HK-2 (cell line): Measurements from ENCODE around the gene NBEAL1.
A peak's percentile ranks its signal among the peaks of the same experiment; 100 is the strongest.
"Not testable (repeated sequence)": the region's sequence is repeated elsewhere in the genome, so short reads cannot be mapped to it uniquely, and the experiment has no call there.

Experiments
- DNase-seq: peaks from one replicate; pipeline ENCODE4 v3.0.0-alpha.2; 2018; ENCODE audit not compliant: unreplicated experiment

Gene NBEAL1

GRCh38 chr2:203225423-203226039 is 210.9 kb downstream of the NBEAL1 start:
- peak; percentile 22 for DNase-seq

- DNase-seq, result not testable (repeated sequence)
Observed at GRCh38 chr2:203229674-203230073, 215.0 kb downstream of the NBEAL1 start.

- DNase-seq, result no peak
Observed at GRCh38 chr2:203237346-203238238, 222.9 kb downstream of the NBEAL1 start.

- DNase-seq, result peak; percentile 7
Observed at GRCh38 chr2:203238292-203238703, 223.6 kb downstream of the NBEAL1 start.

GRCh38 chr2:203238704-203239526 is 224.2 kb downstream of the NBEAL1 start, which contains the start of gene CYP20A1:
Gene CYP20A1, plus strand, starts transcription at chr2:203239018. Its CDS starts 45 bp downstream, at chr2:203239063.
- peak; percentile 96 for DNase-seq

- DNase-seq, result no peak
Observed at GRCh38 chr2:203240491-203240890, 225.8 kb downstream of the NBEAL1 start.

DNA sequence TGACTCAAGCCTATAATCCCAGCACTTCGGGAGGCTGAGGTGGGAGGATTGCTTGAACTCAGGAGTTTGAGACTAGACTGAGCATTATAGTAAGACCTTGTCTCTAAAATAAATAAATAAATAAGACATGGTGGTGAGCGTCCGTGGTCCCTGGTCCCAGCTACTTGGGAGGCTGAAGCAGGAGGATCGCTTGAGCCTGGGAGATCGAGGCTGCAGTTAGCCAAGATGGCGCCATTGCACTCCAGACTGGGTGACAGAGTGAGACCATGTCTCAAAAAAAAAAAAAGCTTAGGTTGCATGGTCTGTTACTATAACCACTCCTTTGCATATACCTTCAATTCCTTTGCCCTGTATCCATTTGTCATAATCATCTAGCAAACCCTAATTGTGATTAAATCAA is 227.8 kb downstream of the NBEAL1 start:
- DNase-seq, result no peak

GRCh38 chr2:203246646-203247045 is 232.0 kb downstream of the NBEAL1 start:
- DNase-seq, result no peak

DNA sequence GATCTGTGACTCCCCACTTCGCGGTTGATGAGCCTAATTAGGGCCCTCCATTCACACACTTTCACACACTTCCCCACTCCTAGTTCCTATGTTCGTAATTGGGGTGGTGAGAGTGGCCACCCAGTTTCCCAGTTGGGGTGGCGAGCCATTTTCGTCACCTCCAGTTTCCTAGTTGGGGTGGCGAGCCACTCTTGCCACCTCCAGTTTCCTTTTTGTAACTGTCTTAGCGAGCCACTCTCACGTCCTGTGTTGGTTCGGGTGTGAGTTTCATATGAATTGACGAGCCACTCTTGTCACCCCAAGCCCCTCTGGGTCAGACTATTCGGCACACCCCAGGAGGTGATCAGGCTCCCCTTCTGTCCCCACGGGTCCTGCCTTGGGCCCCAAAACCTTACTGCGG is 238.1 kb downstream of the NBEAL1 start:
- no peak for DNase-seq

DNA sequence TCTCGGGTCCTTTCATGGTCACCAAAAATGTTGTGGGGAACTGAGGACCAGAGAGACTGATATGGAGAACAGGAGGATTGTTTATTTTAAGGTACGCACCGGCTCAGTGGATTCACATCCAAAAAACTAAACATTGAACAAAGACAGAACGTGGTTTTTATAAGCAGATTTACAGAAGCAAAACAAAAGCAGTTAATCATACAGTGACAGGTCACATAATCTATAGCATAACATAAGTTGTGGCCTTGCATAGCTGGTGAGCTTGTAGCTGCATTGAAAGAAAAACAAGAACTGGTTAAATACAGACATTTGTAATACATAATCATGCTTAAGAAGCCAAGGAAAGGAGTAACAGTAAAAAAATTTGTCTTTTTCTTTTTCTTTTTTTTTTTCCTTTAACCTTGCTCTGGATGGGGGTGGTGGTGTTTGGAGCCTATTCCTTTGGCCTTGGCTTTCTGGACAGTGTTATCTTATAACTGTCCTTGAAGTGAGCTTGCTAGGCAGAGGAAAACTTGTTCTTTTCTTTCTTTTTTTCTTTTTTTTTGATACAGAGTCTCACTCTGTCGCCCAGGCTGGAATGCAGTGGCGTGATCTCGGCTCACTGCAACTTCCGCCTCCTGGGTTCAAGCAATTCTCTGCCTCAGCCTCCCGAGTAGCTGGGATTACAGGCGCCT is 238.9 kb downstream of the NBEAL1 start:
- not testable (repeated sequence) for DNase-seq

DNA sequence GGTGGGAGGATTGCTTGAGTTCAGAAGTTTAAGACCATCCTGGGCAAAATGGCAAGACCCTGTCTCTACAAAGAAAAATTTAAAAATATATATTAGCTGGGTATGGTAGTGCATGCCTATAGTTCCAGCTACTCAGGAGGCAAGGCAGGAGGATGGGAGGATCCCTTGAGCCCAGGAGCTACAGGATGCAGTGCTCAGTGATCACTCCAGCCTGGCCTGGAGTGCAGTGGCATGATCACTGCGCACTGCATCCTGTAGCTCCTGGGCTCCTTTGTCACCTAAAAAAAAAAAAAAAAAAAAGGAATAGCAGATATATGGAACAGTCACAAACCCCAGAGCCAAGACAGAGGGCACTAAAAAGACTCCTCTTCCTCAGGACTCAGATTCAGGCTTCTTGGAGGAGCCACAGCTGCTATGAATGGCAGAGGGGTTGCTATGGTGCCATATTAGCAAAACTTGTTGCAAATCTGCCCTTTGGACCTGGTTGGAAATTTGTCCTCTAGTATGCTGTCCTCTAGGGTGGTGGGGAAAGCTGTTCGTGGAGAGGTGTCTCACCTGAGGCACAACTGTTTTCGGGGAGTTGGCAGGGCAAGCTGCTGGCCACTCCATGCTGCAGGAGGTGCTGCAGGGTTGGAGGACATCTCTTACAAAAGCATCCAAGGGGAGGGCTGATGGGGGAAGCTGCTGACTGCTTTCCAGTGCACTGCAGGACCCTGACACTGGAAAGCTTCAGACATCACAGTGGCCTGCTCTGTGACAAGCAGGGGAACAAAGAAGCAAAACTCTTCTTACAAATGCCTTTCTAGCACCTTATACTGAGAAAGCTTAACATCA is 246.9 kb downstream of the NBEAL1 start:
- DNase-seq, result no peak
